Caco-2 (cell line): ENCODE results near the gene APMAP. TPM values are rescaled to one million over a fixed set of nuclear protein-coding genes. Genes with fewer than 3 reads are reported as not detected.

Experiments
- BruUV-seq: library from RNA; stranded (reverse); fragments of 400-500 nt; replicated peaks from 2 replicates; lab custom pipeline; 2021; lab: Mats Ljungman, UMichigan
- CTCF ChIA-PET: fragments of 300-600 bp; sonication (Branson Sonifier 250); formaldehyde crosslinking; loops from one replicate; lab custom pipeline; 2022; ENCODE audit warnings: antibody characterized with exemption; lab: Charles Lee
- POLR2A ChIA-PET: fragments of 300-600 bp; sonication (Branson Sonifier 250); formaldehyde crosslinking; loops from one replicate; lab custom pipeline; 2022; ENCODE audit warnings: antibody characterized with exemption; lab: Charles Lee
- DNase-seq, 2 experiments: peaks; one replicate each; pipeline versions ENCODE4 v3.0.0 to v3.0.0-alpha.2; 2020 to 2022
- H3K27me3 ChIP-seq: replicated peaks from 2 replicates; pipeline ENCODE4 v1.6.0; 2011; ENCODE audit warnings: low read length; ENCODE audit not compliant: control insufficient read depth, insufficient read depth
- H3K36me3 ChIP-seq: 2 replicates; pipeline ENCODE4 v1.5.1; 2011; ENCODE audit warnings: low read length; ENCODE audit not compliant: control insufficient read depth, insufficient read depth
- H3K4me1 ChIP-seq: fragments of 250-450 bp; sonication (Bioruptor Pico); 2 replicates; pipeline ENCODE4 v1.5.1; 2020; ENCODE audit warnings: mild to moderate bottlenecking
- H3K4me3 ChIP-seq: 2 replicates; pipeline ENCODE4 v1.5.1; 2011; ENCODE audit warnings: low read depth, mild to moderate bottlenecking, control low read depth, low read length
- H3K9me3 ChIP-seq: fragments of 250-450 bp; sonication (Bioruptor Pico); 2 replicates; pipeline ENCODE4 v1.5.1; 2020; ENCODE audit warnings: mild to moderate bottlenecking, moderate library complexity
- H3K27ac Mint-ChIP-seq: one replicate; pipeline ENCODE4 v1.8.0; 2022; ENCODE audit warnings: mixed read lengths; ENCODE audit not compliant: unreplicated experiment
- H3K27me3 Mint-ChIP-seq: one replicate; pipeline ENCODE4 v1.8.0; 2022; ENCODE audit warnings: mixed read lengths; ENCODE audit not compliant: insufficient read depth, unreplicated experiment
- H3K36me3 Mint-ChIP-seq: one replicate; pipeline ENCODE4 v1.8.0; 2022; ENCODE audit warnings: mild to moderate bottlenecking, mixed read lengths; ENCODE audit not compliant: insufficient read depth, unreplicated experiment
- H3K4me1 Mint-ChIP-seq: one replicate; pipeline ENCODE4 v1.8.0; 2022; ENCODE audit warnings: low read depth, mixed read lengths; ENCODE audit not compliant: unreplicated experiment
- H3K4me3 Mint-ChIP-seq: one replicate; pipeline ENCODE4 v1.8.0; 2022; ENCODE audit warnings: mild to moderate bottlenecking, moderate library complexity, mixed read lengths; ENCODE audit not compliant: unreplicated experiment
- H3K9me3 Mint-ChIP-seq: one replicate; pipeline ENCODE4 v1.8.0; 2022; ENCODE audit warnings: mixed read lengths; ENCODE audit not compliant: unreplicated experiment
- intact Hi-C: fragments of 100-400 bp; cut with micrococcal nuclease; formaldehyde crosslinking; loops from one replicate; pipeline ENCODE4 v1.10.0; 2022; ENCODE audit not compliant: unreplicated experiment
- total RNA-seq: library from RNA; stranded (reverse); gene quantifications from 2 replicates; pipeline ENCODE4 v1.2.3, GENCODE V29; 2022
- TF ChIP-seq, protein P1 (sequence below), 2 experiments: fragments of 200-600 bp in 1 of 2; IDR thresholded peaks; 1 replicate in 1 of 2; 2 replicates in 1 of 2; pipeline versions ENCODE4 v1.5.1 to v1.8.0; 2011 to 2022; ENCODE audit warnings: antibody characterized with exemption in 1 of 2, control low read depth in 1 of 2, inconsistent platforms in 1 of 2, low read depth in 1 of 2, low read length in 1 of 2, mild to moderate bottlenecking in 1 of 2, moderate library complexity in 1 of 2; ENCODE audit not compliant: insufficient read depth in 1 of 2, severe bottlenecking in 1 of 2, unreplicated experiment in 1 of 2

APMAP gene
- total RNA-seq, 1 experiment from 2014 or later = 138 TPM

DNA sequence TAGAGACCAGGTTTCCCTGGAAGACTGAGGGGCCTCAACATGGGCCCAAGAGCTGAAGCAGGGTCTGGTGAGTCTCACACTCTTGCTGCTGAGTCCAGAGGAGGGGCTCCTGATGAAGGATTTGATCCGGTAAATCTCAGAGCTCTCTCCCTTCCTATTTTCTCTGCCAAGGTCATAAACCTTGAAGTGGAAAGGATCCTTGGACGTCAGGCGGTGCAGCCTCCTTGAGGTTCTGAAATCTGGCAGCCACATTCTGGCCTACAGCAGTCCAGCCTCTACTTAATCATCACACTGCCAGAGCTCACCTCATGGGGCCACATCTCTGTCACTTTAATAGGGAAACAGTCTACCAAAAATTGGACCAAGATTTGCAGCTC, 41.4 kb upstream of the APMAP start:
- Mint-ChIP-seq H3K27ac (no peak overlapping the region), H3K4me3 (no peak overlapping the region), H3K36me3 (peaks cover 45% of the 10 kb centered on the region), H3K27me3 (no peaks in the 10 kb centered on the region), H3K9me3 (no peaks in the 10 kb centered on the region), H3K4me1 (peaks cover 5% of the 10 kb centered on the region)
- Histone ChIP-seq H3K27me3 (no peaks in the 10 kb centered on the region), H3K4me1 (peaks cover 24% of the 10 kb centered on the region), H3K4me3 (no peak overlapping the region), H3K36me3 (peaks cover 2% of the 10 kb centered on the region; the same call in 1 of the 2 replicates), H3K9me3 (no peaks in the 10 kb centered on the region)
- no TSS peak for BruUV-seq
- ChIA-PET CTCF (interaction anchor here (0.8 to 1.4 kb wide), 2 partner anchors 11 to 190 kb away, joined by 3 read pairs; no protein-coding TSS in a partner anchor), POLR2A (no interaction called here)
- TF ChIP-seq, protein P1, sequence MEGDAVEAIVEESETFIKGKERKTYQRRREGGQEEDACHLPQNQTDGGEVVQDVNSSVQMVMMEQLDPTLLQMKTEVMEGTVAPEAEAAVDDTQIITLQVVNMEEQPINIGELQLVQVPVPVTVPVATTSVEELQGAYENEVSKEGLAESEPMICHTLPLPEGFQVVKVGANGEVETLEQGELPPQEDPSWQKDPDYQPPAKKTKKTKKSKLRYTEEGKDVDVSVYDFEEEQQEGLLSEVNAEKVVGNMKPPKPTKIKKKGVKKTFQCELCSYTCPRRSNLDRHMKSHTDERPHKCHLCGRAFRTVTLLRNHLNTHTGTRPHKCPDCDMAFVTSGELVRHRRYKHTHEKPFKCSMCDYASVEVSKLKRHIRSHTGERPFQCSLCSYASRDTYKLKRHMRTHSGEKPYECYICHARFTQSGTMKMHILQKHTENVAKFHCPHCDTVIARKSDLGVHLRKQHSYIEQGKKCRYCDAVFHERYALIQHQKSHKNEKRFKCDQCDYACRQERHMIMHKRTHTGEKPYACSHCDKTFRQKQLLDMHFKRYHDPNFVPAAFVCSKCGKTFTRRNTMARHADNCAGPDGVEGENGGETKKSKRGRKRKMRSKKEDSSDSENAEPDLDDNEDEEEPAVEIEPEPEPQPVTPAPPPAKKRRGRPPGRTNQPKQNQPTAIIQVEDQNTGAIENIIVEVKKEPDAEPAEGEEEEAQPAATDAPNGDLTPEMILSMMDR (IDR thresholded peaks at IDR 0.05; ENCODE audit: insufficient read depth in 1 of 2, low read depth in 1 of 2, low read length in 1 of 2, severe bottlenecking in 1 of 2, unreplicated experiment in 1 of 2) = no peak
- intact Hi-C loops = no loop called here
- no peak for DNase-seq

- Mint-ChIP-seq H3K27me3 (no peaks in the 10 kb centered on the region), H3K27ac (no peak overlapping the region), H3K9me3 (no peaks in the 10 kb centered on the region), H3K4me3 (no peak overlapping the region), H3K4me1 (peaks cover 5% of the 10 kb centered on the region), H3K36me3 (peaks cover 47% of the 10 kb centered on the region)
- H3K27me3 ChIP-seq = no peaks in the 10 kb centered on the region
- TF ChIP-seq, protein P1 (IDR thresholded peaks at IDR 0.05; ENCODE audit: insufficient read depth in 1 of 2, low read depth in 1 of 2, low read length in 1 of 2, severe bottlenecking in 1 of 2, unreplicated experiment in 1 of 2) = no peak
- DNase-seq = no peak
- POLR2A ChIA-PET = no interaction called here
- peaks cover 2% of the 10 kb centered on the region; the same call in 1 of the 2 replicates for H3K36me3 ChIP-seq
- H3K9me3 ChIP-seq = no peaks in the 10 kb centered on the region
- H3K4me3 ChIP-seq = no peak overlapping the region
- peaks cover 24% of the 10 kb centered on the region for H3K4me1 ChIP-seq
- intact Hi-C loops = no loop called here
- CTCF ChIA-PET = interaction anchor here (0.8 to 1.5 kb wide), 4 partner anchors 11 to 191 kb away, joined by 3 to 4 read pairs (median 3); no protein-coding TSS in a partner anchor
- no TSS peak for BruUV-seq
Observed at GRCh38 chr20:25033265-25033923, 40.8 kb upstream of the APMAP start.

DNA sequence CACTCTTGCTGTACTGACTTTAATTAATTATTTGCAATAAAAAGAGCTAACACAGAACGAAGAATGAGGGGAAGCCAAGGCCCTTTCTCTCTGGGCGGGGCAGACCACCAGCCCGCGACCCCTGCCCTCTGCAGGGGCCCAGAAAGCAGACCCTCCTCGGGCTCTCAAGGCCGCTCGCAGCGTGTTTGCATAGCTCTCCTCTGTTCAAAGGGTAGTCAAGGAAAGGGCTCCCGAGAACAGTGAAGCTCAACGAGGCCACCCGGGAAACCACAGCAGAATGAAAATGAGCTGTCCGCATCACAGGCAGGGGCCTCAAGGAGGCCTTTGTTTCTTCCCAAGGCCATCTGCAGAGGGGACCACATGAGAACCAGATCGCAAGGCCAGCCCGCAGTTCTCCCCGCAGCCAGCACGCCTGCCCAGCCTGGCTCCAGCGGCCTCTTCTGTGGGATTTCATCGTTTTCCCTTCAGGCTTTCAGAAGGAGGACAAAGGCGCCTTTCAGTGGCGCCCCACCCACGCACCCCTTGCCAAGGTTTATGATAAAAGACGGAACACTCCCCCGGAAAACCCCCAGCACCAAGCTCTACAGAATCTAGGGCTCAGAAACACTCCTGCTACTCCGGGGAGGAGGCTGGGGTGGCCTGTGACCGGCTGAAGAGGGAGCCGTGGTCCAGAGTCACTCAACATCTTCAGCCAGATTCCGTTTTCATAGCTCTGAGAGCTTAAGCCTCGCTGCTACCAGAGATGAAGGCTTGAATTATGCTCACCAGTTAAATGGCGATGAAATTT, 40.1 kb upstream of the APMAP start:
- H3K27me3 ChIP-seq = no peaks in the 10 kb centered on the region
- DNase-seq = no peak
- Mint-ChIP-seq H3K27ac (no peak overlapping the region), H3K27me3 (no peaks in the 10 kb centered on the region), H3K4me3 (no peak overlapping the region), H3K4me1 (peaks cover 5% of the 10 kb centered on the region), H3K9me3 (no peaks in the 10 kb centered on the region), H3K36me3 (peaks cover 45% of the 10 kb centered on the region)
- peaks cover 1% of the 10 kb centered on the region; the same call in 1 of the 2 replicates for H3K36me3 ChIP-seq
- H3K9me3 ChIP-seq = no peaks in the 10 kb centered on the region
- POLR2A ChIA-PET = no interaction called here
- no peak overlapping the region for H3K4me3 ChIP-seq
- TF ChIP-seq, protein P1 (IDR thresholded peaks at IDR 0.05; ENCODE audit: insufficient read depth in 1 of 2, low read depth in 1 of 2, low read length in 1 of 2, severe bottlenecking in 1 of 2, unreplicated experiment in 1 of 2) = no peak
- intact Hi-C loops = no loop called here
- H3K4me1 ChIP-seq = peaks cover 24% of the 10 kb centered on the region
- CTCF ChIA-PET = interaction anchor here (0.9 to 1.5 kb wide), 3 partner anchors 12 to 33 kb away, joined by 3 to 4 read pairs (median 3); no protein-coding TSS in a partner anchor
- BruUV-seq = no TSS peak
